ENCODE results near the gene TRAK1.

TRAK1 gene

DNA sequence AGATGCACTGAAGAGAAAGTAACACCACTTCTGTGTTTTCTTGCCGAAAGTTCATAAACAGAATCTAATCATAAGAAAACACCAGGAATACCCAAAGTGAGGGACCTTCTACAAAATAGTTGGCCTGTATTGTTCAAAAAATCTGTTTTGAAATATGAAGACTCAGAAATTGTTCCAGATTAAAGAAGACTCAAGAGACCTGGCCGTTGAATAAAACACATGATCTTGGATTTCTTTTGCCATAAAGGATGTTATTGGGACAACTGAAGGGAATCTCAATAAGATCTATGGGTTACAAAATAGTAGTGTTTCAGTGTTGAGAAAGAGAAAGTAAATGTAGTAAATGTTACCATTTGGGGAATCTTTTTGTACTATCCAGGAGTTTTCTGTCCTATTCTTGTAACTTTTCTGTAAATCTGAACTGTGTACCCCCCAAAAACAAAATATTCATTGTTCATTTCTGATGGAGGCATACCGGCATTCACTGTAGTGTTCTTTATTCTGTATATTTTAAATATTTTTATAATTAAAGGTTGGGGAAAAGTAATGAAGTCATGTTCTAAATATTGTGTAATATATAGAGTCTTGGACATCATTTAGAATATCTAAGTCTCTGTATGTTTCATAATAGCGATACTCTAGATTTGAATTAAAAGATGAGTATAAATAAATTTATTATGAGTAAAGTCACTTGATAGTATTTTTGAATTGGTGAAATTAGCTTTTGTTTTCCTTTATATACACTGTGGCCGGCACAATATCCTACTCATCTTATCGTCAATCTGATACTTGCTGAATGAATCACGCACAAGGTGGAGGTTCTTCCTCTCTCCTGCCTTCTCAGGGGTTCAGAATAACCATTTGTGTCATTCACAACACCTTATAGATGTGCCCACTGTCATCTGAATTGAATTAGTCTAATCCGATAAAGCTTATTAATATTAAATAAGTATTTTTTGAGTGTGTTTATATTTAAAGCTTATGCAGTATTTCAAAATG, 66.7 kb downstream of the TRAK1 start:
- H3K4me3 ChIP-seq (ENCODE audit: low read length), result no peak overlapping the region
- no peak for DNase-seq (ENCODE audit: low read depth)
- no peak for TF ChIP-seq CTCF (conservative IDR thresholded peaks at IDR 0.05; ENCODE audit: low read length)

GRCh38 chr3:42159147-42159546, 68.0 kb downstream of the TRAK1 start:
- no peak for DNase-seq (ENCODE audit: low read depth)
- TF ChIP-seq CTCF (conservative IDR thresholded peaks at IDR 0.05; ENCODE audit: low read length), result no peak
- no peak overlapping the region for H3K4me3 ChIP-seq (ENCODE audit: low read length)

DNA sequence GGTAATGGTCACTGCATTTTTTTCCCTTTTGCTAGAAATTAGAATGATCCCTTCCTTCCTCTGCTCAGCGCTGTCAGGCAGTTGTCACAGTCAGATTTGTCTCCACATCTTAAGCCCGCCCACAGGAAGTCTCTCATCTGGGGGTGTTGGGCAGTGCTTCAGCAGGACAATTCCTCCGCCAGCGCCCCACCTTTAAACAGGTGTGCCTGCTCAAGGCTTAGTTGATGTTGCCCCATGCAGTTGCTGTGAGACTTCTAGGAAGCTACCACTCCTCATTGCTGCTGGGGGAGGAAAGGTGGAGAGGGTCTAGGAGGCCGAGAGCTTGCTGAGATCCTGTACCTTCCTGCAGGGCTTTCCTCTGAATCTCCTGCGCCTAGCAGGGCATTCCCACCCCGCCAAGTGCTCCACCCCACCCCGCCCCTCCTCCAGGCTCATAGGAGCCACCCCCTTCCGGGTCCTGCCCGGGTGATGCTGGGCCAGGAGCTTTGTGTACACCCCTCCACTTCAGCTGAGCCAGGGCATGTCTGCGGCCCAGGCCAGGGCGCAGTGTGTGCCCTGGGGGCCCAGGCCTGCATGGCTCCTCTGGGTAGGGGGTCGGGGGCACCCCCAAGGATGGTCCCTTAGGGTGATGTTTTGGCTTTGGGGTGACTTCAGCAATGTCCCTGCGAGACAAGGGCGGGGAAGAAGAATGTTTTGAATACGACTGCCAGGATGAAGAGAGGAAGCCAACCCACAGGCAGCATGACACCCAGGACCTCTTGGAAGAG, 68.7 kb downstream of the TRAK1 start:
- peak; percentile 28 for DNase-seq (ENCODE audit: low read depth)
- no peak for TF ChIP-seq CTCF (conservative IDR thresholded peaks at IDR 0.05; ENCODE audit: low read length)
- no peak overlapping the region for H3K4me3 ChIP-seq (ENCODE audit: low read length)

- no peak for TF ChIP-seq CTCF (conservative IDR thresholded peaks at IDR 0.05; ENCODE audit: low read length)
- peak; percentile 38 for DNase-seq (ENCODE audit: low read depth)
- H3K4me3 ChIP-seq (ENCODE audit: low read length), result no peak overlapping the region
These were observed 70.1 kb downstream of the TRAK1 start for GRCh38 chr3:42161050-42161935.

DNA sequence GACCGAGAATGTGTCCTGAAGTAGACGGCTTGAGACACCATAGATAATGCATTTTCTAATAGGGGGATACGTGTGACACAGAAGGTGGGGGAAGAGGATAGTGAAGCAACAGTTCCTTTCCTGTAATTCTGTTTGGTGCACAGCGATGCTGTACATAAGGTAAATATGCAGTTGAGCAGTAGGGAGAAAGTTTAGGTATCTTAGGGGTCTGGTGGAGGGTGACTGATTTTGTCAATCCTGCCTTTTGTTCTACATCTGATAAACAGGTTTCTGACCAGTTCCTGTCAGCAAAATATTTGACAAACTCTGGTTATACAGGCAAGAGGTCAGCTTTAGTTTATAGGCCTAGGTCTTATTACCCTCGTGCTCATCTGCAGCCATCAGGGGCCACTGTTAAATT, 71.3 kb downstream of the TRAK1 start:
- no peak for DNase-seq (ENCODE audit: low read depth)
- TF ChIP-seq CTCF (conservative IDR thresholded peaks at IDR 0.05; ENCODE audit: low read length), result no peak
- H3K4me3 ChIP-seq (ENCODE audit: low read length), result no peak overlapping the region

DNA sequence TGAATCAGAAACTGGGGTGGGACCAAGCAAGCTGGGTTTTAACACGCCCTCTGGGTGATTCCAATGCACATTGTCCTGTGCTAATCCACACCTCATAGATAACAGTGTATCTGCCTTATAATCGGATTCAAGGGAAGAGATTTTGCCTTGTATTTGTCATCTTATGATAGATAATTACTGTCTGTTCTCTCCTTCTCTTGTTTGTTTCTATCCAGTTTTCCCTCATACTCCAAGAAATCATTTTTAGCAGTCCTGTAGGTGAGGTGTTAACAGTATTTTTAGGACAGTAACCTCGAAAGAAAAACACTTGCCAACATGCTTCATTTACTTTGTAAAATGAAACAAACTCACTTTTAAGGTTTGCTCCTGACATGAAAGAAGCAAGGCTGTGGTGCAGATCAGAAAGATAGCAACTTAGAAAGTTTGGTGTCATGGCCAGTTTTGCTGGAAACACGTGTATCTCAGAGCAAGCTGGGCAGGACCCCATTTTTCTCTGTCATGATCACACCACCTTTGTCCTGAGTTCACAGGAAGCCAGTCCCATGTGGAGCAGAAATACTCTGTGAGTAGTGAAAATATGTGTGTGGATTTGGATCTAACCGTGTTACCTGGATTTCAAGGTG, 72.6 kb downstream of the TRAK1 start:
- DNase-seq (ENCODE audit: low read depth), result no peak
- no peak overlapping the region for H3K4me3 ChIP-seq (ENCODE audit: low read length)
- TF ChIP-seq CTCF (conservative IDR thresholded peaks at IDR 0.05; ENCODE audit: low read length), result no peak

Data from AG10803 (cell line).